Activated CD4-positive, alpha-beta T cell treated with anti-CD3 and anti-CD28 coated beads, Interleukin-2, Interleukin-6, amounts not matched to agents 100 ng/mL and 50 ng/mL, durations not matched to agents 16 hours and 8 hours (primary cell): ENCODE measurements around the gene PELI2.

Experiments used
- DNase-seq: peaks from one replicate; pipeline ENCODE4 v3.0.0-alpha.2; 2020

The PELI2 gene

GRCh38 chr14:56211084-56211483 lies 92.9 kb downstream of the PELI2 start:
- DNase-seq = no peak

GRCh38 chr14:56211844-56212243 lies 93.6 kb downstream of the PELI2 start:
- DNase-seq = no peak

GRCh38 chr14:56212521-56212920 lies 94.3 kb downstream of the PELI2 start:
- DNase-seq = no peak

- no peak for DNase-seq
Observed at GRCh38 chr14:56213306-56213705, 95.1 kb downstream of the PELI2 start.

- no peak for DNase-seq
Observed at GRCh38 chr14:56215180-56215579, 97.0 kb downstream of the PELI2 start.

GRCh38 chr14:56216626-56217379 lies 98.6 kb downstream of the PELI2 start:
- DNase-seq = no peak

- no peak for DNase-seq
Observed at GRCh38 chr14:56217380-56218045, 99.3 kb downstream of the PELI2 start.

- DNase-seq = no peak
Observed at GRCh38 chr14:56219666-56220413, 101.6 kb downstream of the PELI2 start.

GRCh38 chr14:56221382-56222128 lies 103.3 kb downstream of the PELI2 start:
- DNase-seq = no peak

GRCh38 chr14:56224229-56224628 lies 106.0 kb downstream of the PELI2 start:
- no peak for DNase-seq

- no peak for DNase-seq
Observed at GRCh38 chr14:56224691-56225681, 106.8 kb downstream of the PELI2 start.

- no peak for DNase-seq
Observed at GRCh38 chr14:56235388-56235787, 117.2 kb downstream of the PELI2 start.

- no peak for DNase-seq
Observed at GRCh38 chr14:56237398-56237797, 119.2 kb downstream of the PELI2 start.

- DNase-seq = no peak
Observed at GRCh38 chr14:56241461-56241860, 123.2 kb downstream of the PELI2 start.

- no peak for DNase-seq
Observed at GRCh38 chr14:56243110-56243509, 124.9 kb downstream of the PELI2 start.

GRCh38 chr14:56244138-56244789 lies 126.1 kb downstream of the PELI2 start:
- DNase-seq = no peak

- no peak for DNase-seq
Observed at GRCh38 chr14:56247495-56248200, 129.4 kb downstream of the PELI2 start.

GRCh38 chr14:56248442-56248841 lies 130.2 kb downstream of the PELI2 start:
- no peak for DNase-seq

GRCh38 chr14:56261046-56261445 lies 142.8 kb downstream of the PELI2 start:
- DNase-seq = no peak

- DNase-seq = no peak
Observed at GRCh38 chr14:56262530-56262929, 144.3 kb downstream of the PELI2 start.

GRCh38 chr14:56268039-56268438 lies 149.8 kb downstream of the PELI2 start:
- no peak for DNase-seq
